ENCODE measurements around the gene TRMU. TPM values are rescaled to one million over a fixed set of nuclear protein-coding genes. Genes with fewer than 3 reads are reported as not detected.

TRMU gene
- total and polyA plus RNA-seq, 2 of the 8 experiments (the other 6 are each of a cell fraction or from before 2014, with no cell fraction given): 43.4 to 70.6 TPM

DNA sequence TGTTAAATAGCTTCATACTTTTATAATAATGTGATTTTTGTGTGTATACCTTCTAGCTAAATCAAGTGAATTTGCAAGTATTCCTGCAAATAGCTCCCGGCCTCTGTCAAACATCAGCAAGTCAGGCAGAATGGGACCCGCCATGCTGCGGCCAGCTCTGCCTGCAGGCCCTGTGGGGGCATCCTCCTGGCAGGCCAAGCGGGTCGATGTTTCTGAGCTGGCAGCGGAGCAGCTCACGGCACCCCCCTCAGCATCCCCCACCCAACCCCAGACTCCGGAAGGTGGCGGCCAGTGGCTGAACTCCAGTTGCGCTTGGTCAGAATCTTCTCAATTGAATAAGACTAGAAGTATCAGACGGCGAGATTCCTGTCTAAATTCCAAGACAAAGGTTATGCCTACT lies 19.5 kb upstream of the TRMU start:
- no peak overlapping the region for H3K4me3 ChIP-seq (ENCODE audit: extremely low read depth in 1 of 4, insufficient read depth in 2 of 4, low read depth in 3 of 4, low read length in 4 of 4)
- peaks cover 0 to 10% of the 10 kb centered on the region in 2 experiments for H4K20me1 ChIP-seq (replicated peaks in 1 of 2; ENCODE audit: control insufficient read depth in 1 of 2, insufficient read depth in 2 of 2, low read length in 2 of 2)
- no peak overlapping the region for H2AK5ac ChIP-seq (ENCODE audit: low read depth, low read length)
- H3K23ac ChIP-seq (ENCODE audit: insufficient read length): no peak overlapping the region
- H3K36me3 ChIP-seq (ENCODE audit: control insufficient read depth in 2 of 4, insufficient read depth in 4 of 4, low read length in 3 of 4): peaks cover 10 to 27% (median 17%) of the 10 kb centered on the region in 4 experiments; a peak in 6 of 8 replicates
- H3K4me2 ChIP-seq (ENCODE audit: insufficient read depth in 1 of 2, low read depth in 2 of 2, low read length in 2 of 2): no peak overlapping the region
- H3K4me1 ChIP-seq (replicated peaks in 1 of 4; ENCODE audit: control insufficient read depth in 3 of 4, insufficient read depth in 4 of 4, low read length in 3 of 4): no peaks in the 10 kb centered on the region
- no peak overlapping the region for H4K5ac ChIP-seq (ENCODE audit: insufficient read length, low read depth, low read length)
- no peak overlapping the region for H2BK20ac ChIP-seq (ENCODE audit: low read length)
- ChIA-PET POLR2A (ENCODE audit: partially characterized antibody) (no interaction called here), CTCF (ENCODE audit: partially characterized antibody) (interaction anchor here (0.6 to 5.0 kb wide), 10 partner anchors 23 to 1444 kb away, joined by 3 to 30 read pairs (median 3); no protein-coding TSS in a partner anchor)
- H3K4ac ChIP-seq (replicated peaks; ENCODE audit: insufficient read length, low read depth, low read length): no peak overlapping the region
- no peak overlapping the region for H3K56ac ChIP-seq (replicated peaks; ENCODE audit: insufficient read length, low read depth, low read length)
- H3K23me2 ChIP-seq (ENCODE audit: low read depth, low read length): no peaks in the 10 kb centered on the region
- H3K9ac ChIP-seq (replicated peaks in 1 of 4; ENCODE audit: extremely low read depth in 1 of 4, low read depth in 3 of 4, low read length in 3 of 4): no peak overlapping the region
- H4K8ac ChIP-seq (ENCODE audit: extremely low read depth, insufficient read depth, low read length): no peak overlapping the region
- no peak overlapping the region for H3K18ac ChIP-seq (ENCODE audit: extremely low read depth, low read length)
- WGBS, 2 experiments (ENCODE audit: extremely low coverage in 1 of 2, insufficient coverage in 1 of 2, insufficient read length in 1 of 2, insufficient replicate concordance in 2 of 2, low coverage in 1 of 2, low lambda C conversion rate in 2 of 2, missing lambda C conversion rate in 1 of 2): 82% methylated on average over 12 of the region's 12 CpGs; no CpG with 5 or more reads in 1 of the 2 experiments
- no peak for DNase-seq (ENCODE audit: low read depth in 1 of 2, low spot score in 2 of 2)
- H3K14ac ChIP-seq (ENCODE audit: insufficient read length): no peak overlapping the region
- no peak for FAIRE-seq
- peaks cover 5% of the 10 kb centered on the region; the same call in 1 of the 2 replicates for H3K79me1 ChIP-seq (ENCODE audit: low read depth, low read length)
- no peak overlapping the region for H4K91ac ChIP-seq (replicated peaks; ENCODE audit: insufficient read length, low read length)
- no peak overlapping the region for H3K27ac ChIP-seq (ENCODE audit: low read depth, low read length)
- no peaks in the 10 kb centered on the region for H3K79me2 ChIP-seq (ENCODE audit: control insufficient read depth in 1 of 2, insufficient read depth in 2 of 2, low read length in 2 of 2)
- H2BK12ac ChIP-seq (ENCODE audit: low read depth, low read length): no peak overlapping the region
- no peak overlapping the region for H2BK15ac ChIP-seq (ENCODE audit: low read length)
- no peaks in the 10 kb centered on the region for H3K9me3 ChIP-seq (ENCODE audit: insufficient read depth in 2 of 2, low read depth in 1 of 2, low read length in 1 of 2)
- no peak overlapping the region for H2BK120ac ChIP-seq (replicated peaks; ENCODE audit: low read depth, low read length)
- no peak overlapping the region for H2BK5ac ChIP-seq (ENCODE audit: low read depth, low read length)
- H3K27me3 ChIP-seq (replicated peaks in 1 of 4; ENCODE audit: control insufficient read depth in 3 of 4, extremely low read depth in 1 of 4, insufficient read depth in 3 of 4, low read length in 3 of 4): no peaks in the 10 kb centered on the region
- H2AFZ ChIP-seq (ENCODE audit: low read length): no peak overlapping the region
- TF ChIP-seq JUND (IDR thresholded peaks at IDR 0.05; ENCODE audit: low read length) (no peak), HDAC6 (IDR thresholded peaks at IDR 0.05; ENCODE audit: low read depth, low read length) (no peak), EP300 (IDR thresholded peaks at IDR 0.05; ENCODE audit: borderline replicate concordance in 1 of 2, low read depth in 2 of 2, low read length in 2 of 2) (no peak), TAF1 (IDR thresholded peaks at IDR 0.05; ENCODE audit: low read depth, low read length) (no peak), SP1 (IDR thresholded peaks at IDR 0.05; ENCODE audit: low read depth, low read length) (no peak), ZNF274 (IDR thresholded peaks at IDR 0.05; ENCODE audit: borderline replicate concordance, extremely low read depth, low read length) (no peak), POU5F1 (IDR thresholded peaks at IDR 0.05; ENCODE audit: low read depth, low read length) (no peak), SP2 (IDR thresholded peaks at IDR 0.05; ENCODE audit: low read length) (no peak), CBX8 (IDR thresholded peaks at IDR 0.05; ENCODE audit: borderline replicate concordance, low read depth, low read length) (no peak)
- TF ChIP-seq, protein P1, sequence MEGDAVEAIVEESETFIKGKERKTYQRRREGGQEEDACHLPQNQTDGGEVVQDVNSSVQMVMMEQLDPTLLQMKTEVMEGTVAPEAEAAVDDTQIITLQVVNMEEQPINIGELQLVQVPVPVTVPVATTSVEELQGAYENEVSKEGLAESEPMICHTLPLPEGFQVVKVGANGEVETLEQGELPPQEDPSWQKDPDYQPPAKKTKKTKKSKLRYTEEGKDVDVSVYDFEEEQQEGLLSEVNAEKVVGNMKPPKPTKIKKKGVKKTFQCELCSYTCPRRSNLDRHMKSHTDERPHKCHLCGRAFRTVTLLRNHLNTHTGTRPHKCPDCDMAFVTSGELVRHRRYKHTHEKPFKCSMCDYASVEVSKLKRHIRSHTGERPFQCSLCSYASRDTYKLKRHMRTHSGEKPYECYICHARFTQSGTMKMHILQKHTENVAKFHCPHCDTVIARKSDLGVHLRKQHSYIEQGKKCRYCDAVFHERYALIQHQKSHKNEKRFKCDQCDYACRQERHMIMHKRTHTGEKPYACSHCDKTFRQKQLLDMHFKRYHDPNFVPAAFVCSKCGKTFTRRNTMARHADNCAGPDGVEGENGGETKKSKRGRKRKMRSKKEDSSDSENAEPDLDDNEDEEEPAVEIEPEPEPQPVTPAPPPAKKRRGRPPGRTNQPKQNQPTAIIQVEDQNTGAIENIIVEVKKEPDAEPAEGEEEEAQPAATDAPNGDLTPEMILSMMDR (IDR thresholded peaks at IDR 0.05; ENCODE audit: control extremely low read depth in 1 of 3, insufficient read depth in 1 of 3, low read depth in 1 of 3, low read length in 3 of 3): no peak
- TF ChIP-seq, protein P2, sequence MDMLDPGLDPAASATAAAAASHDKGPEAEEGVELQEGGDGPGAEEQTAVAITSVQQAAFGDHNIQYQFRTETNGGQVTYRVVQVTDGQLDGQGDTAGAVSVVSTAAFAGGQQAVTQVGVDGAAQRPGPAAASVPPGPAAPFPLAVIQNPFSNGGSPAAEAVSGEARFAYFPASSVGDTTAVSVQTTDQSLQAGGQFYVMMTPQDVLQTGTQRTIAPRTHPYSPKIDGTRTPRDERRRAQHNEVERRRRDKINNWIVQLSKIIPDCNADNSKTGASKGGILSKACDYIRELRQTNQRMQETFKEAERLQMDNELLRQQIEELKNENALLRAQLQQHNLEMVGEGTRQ (IDR thresholded peaks at IDR 0.05; ENCODE audit: low read length): no peak
